ENCODE measurements around the gene LMAN2.
A peak's percentile ranks its signal among the peaks of the same experiment; 100 is the strongest.
"Not testable (repeated sequence)": the region's sequence is repeated elsewhere in the genome, so short reads cannot be mapped to it uniquely, and the experiment has no call there.

Gene LMAN2

GRCh38 chr5:177364159-177364962 lies 12.9 kb upstream of the LMAN2 start:
- no peak for DNase-seq

GRCh38 chr5:177363565-177363964 lies 12.1 kb upstream of the LMAN2 start:
- DNase-seq: no peak

- peak; percentile 67 to 73 (median 71) for DNase-seq
These were observed 11.4 kb upstream of the LMAN2 start for GRCh38 chr5:177362610-177363507.

GRCh38 chr5:177362292-177362609 lies 10.8 kb upstream of the LMAN2 start:
- no peak for DNase-seq

GRCh38 chr5:177361418-177362291 lies 10.2 kb upstream of the LMAN2 start:
- DNase-seq: no peak

- not testable (repeated sequence) for DNase-seq
These were observed 9.3 kb upstream of the LMAN2 start for GRCh38 chr5:177360740-177361139.

GRCh38 chr5:177359860-177360259 lies 8.4 kb upstream of the LMAN2 start:
- DNase-seq: no peak

GRCh38 chr5:177359451-177359851 lies 8.0 kb upstream of the LMAN2 start:
- DNase-seq: no peak

GRCh38 chr5:177358370-177358819 lies 6.9 kb upstream of the LMAN2 start:
- DNase-seq: no peak

- peak; percentile 15 to 61 (median 31) for DNase-seq
These were observed 6.2 kb upstream of the LMAN2 start, which contains the start of gene RGS14 for GRCh38 chr5:177357459-177358351. RGS14 (plus strand) TSS chr5:177357924; CDS start chr5:177358025, 101 bp downstream.

- peak in 1 of 3 experiments; percentile 25 for DNase-seq
These were observed 5.6 kb upstream of the LMAN2 start for GRCh38 chr5:177357146-177357458.

GRCh38 chr5:177356746-177357145 lies 5.3 kb upstream of the LMAN2 start:
- no peak for DNase-seq

- no peak for DNase-seq
These were observed 4.3 kb upstream of the LMAN2 start for GRCh38 chr5:177355868-177356168.

- no peak for DNase-seq
These were observed 3.8 kb upstream of the LMAN2 start for GRCh38 chr5:177355162-177355867.

- DNase-seq: no peak
These were observed 3.2 kb upstream of the LMAN2 start for GRCh38 chr5:177354711-177355110.

GRCh38 chr5:177354256-177354655 lies 2.8 kb upstream of the LMAN2 start:
- DNase-seq: no peak

GRCh38 chr5:177353093-177353492 lies 1.6 kb upstream of the LMAN2 start:
- DNase-seq: no peak

- no peak for DNase-seq
These were observed 584 bp downstream of the LMAN2 start for GRCh38 chr5:177350776-177351391.

- DNase-seq: no peak
These were observed 1.7 kb downstream of the LMAN2 start for GRCh38 chr5:177349762-177350161.

- DNase-seq: no peak
These were observed 2.2 kb downstream of the LMAN2 start for GRCh38 chr5:177349362-177349647.

GRCh38 chr5:177347699-177348098 lies 3.8 kb downstream of the LMAN2 start:
- no peak for DNase-seq

All from NCI-H1417 (cell line).